HepG2 (cell line): ENCODE data around the gene ZNFX1. TPM values are rescaled to one million over a fixed set of nuclear protein-coding genes. Genes with fewer than 3 reads are reported as not detected.

Experiments used
- ARNT ChIP-seq: fragments of 450-650 bp; IDR thresholded peaks from 2 replicates; pipeline ENCODE4 v1.6.1; 2017
- ATAD3A ChIP-seq: sonication (generic); formaldehyde crosslinking; IDR thresholded peaks from 2 replicates; pipeline ENCODE4 v1.4.0; 2020; ENCODE audit warnings: missing genetic modification reagents
- HHEX ChIP-seq: IDR thresholded peaks from 2 replicates; pipeline ENCODE4 v1.6.1; 2016; ENCODE audit warnings: control low read depth
- HIVEP1 ChIP-seq: sonication (generic); formaldehyde crosslinking; IDR thresholded peaks from 2 replicates; pipeline ENCODE4 v1.4.0; 2020; ENCODE audit warnings: mild to moderate bottlenecking, missing genetic modification reagents
- JARID2 ChIP-seq: sonication (generic); formaldehyde crosslinking; IDR thresholded peaks from 2 replicates; pipeline ENCODE4 v1.8.1; 2023; ENCODE audit warnings: missing genetic modification reagents, inconsistent platforms; ENCODE audit not compliant: insufficient replicate concordance
- JUNB ChIP-seq: sonication (generic); formaldehyde crosslinking; IDR thresholded peaks from 2 replicates; pipeline ENCODE4 v1.8.0; 2022; ENCODE audit warnings: missing genetic modification reagents, mild to moderate bottlenecking, borderline replicate concordance
- NFE2L1 ChIP-seq: sonication (generic); formaldehyde crosslinking; IDR thresholded peaks from 2 replicates; pipeline ENCODE4 v1.4.0; 2020; ENCODE audit warnings: missing genetic modification reagents, mild to moderate bottlenecking, borderline replicate concordance
- POLR2AphosphoS5 ChIP-seq: IDR thresholded peaks from 2 replicates; pipeline ENCODE4 v1.6.1; 2012; ENCODE audit warnings: low read depth, low read length
- RFXANK ChIP-seq: IDR thresholded peaks from 2 replicates; pipeline ENCODE4 v1.6.1; 2016
- SAP130 ChIP-seq: IDR thresholded peaks from 2 replicates; pipeline ENCODE4 v1.6.1; 2016; ENCODE audit warnings: low read depth
- SP1 ChIP-seq, 2 experiments: fragments of 450-650 bp in 1 of 2; sonication (generic) in 1 of 2; formaldehyde crosslinking in 1 of 2; IDR thresholded peaks; 2 replicates each; pipeline versions ENCODE4 v1.4.0 to v1.6.1; 2016 to 2020; ENCODE audit warnings: missing genetic modification reagents in 1 of 2
- U2AF1 ChIP-seq: fragments of 200-400 bp; formaldehyde crosslinking; optimal IDR thresholded peaks from 2 replicates; pipeline ENCODE3; 2017; ENCODE audit warnings: mild to moderate bottlenecking, low read depth, low read length
- WIZ ChIP-seq: sonication (generic); formaldehyde crosslinking; IDR thresholded peaks from 2 replicates; pipeline ENCODE4 v1.5.1; 2020; ENCODE audit warnings: mild to moderate bottlenecking, missing genetic modification reagents
- ZC3H4 ChIP-seq: sonication (generic); formaldehyde crosslinking; IDR thresholded peaks from 2 replicates; pipeline ENCODE4 v1.4.0; 2020; ENCODE audit warnings: missing genetic modification reagents, borderline replicate concordance
- ZIK1 ChIP-seq: sonication (generic); formaldehyde crosslinking; IDR thresholded peaks from 2 replicates; pipeline ENCODE4 v1.5.0; 2020; ENCODE audit warnings: mild to moderate bottlenecking, low read depth, missing genetic modification reagents, borderline replicate concordance
- ZNF136 ChIP-seq: sonication (generic); formaldehyde crosslinking; IDR thresholded peaks from 2 replicates; pipeline ENCODE4 v1.8.1; 2022; ENCODE audit warnings: low read depth, mild to moderate bottlenecking, moderate library complexity, missing genetic modification reagents
- ZNF556 ChIP-seq: sonication (generic); formaldehyde crosslinking; IDR thresholded peaks from 2 replicates; pipeline ENCODE4 v1.4.0; 2020; ENCODE audit warnings: mild to moderate bottlenecking, missing genetic modification reagents, borderline replicate concordance
- ZNF780A ChIP-seq: sonication (generic); formaldehyde crosslinking; IDR thresholded peaks from 2 replicates; pipeline ENCODE4 v1.8.0; 2022; ENCODE audit warnings: mild to moderate bottlenecking, missing genetic modification reagents, moderate library complexity
- ZNF790 ChIP-seq: sonication (generic); formaldehyde crosslinking; IDR thresholded peaks from 2 replicates; pipeline ENCODE4 v1.8.0; 2022; ENCODE audit warnings: missing genetic modification reagents, mild to moderate bottlenecking, borderline replicate concordance
- ZNF816 ChIP-seq: sonication (generic); formaldehyde crosslinking; IDR thresholded peaks from 2 replicates; pipeline ENCODE4 v1.8.0; 2022; ENCODE audit warnings: missing genetic modification reagents, mild to moderate bottlenecking, borderline replicate concordance
- polyA plus RNA-seq, 8 experiments: library from polyadenylated mRNA; depleted of rRNA in 3 of 8; stranded (reverse) in 7 of 8; unstranded in 1 of 8; fragments of >200 nt; fragmentation: Illumina TruSeq in 4 of 8; extraction: Trizol in 4 of 8; gene quantifications; 2 replicates each; pipeline versions ENCODE4 v1.2.1 to v1.2.3, GENCODE V29; 2011 to 2016; ENCODE audit warnings: low read depth in 4 of 8, missing spikeins in 1 of 8, mixed read lengths in 1 of 8; ENCODE audit not compliant: insufficient read depth in 1 of 8
- total RNA-seq, 5 experiments: library from RNA; depleted of rRNA; stranded (reverse); fragments of >200 nt; fragmentation: Illumina TruSeq; extraction: Trizol; gene quantifications; 2 replicates each; pipeline ENCODE4 v1.2.3, GENCODE V29; 2016; ENCODE audit warnings: low read depth in 1 of 5
- TF ChIP-seq, protein P1 (sequence below): IDR thresholded peaks from 2 replicates; pipeline ENCODE4 v1.6.1; 2016; ENCODE audit warnings: low read depth
- TF ChIP-seq, protein P2 (sequence below): sonication (generic); formaldehyde crosslinking; IDR thresholded peaks from 2 replicates; pipeline ENCODE4 v1.4.0; 2020; ENCODE audit warnings: mild to moderate bottlenecking, low read depth, missing genetic modification reagents
- TF ChIP-seq, protein P3 (sequence below): IDR thresholded peaks from 2 replicates; pipeline ENCODE4 v1.4.0; 2020; ENCODE audit warnings: mild to moderate bottlenecking, missing genetic modification reagents
- TF ChIP-seq, protein P4 (sequence below): sonication (generic); formaldehyde crosslinking; IDR thresholded peaks from 2 replicates; pipeline ENCODE4 v1.5.0; 2020; ENCODE audit warnings: missing genetic modification reagents

Gene ZNFX1
- total and polyA plus RNA-seq, 2 of the 13 experiments (the other 11 are each of a cell fraction or from before 2014, with no cell fraction given), result 2.9 to 11.1 TPM

DNA sequence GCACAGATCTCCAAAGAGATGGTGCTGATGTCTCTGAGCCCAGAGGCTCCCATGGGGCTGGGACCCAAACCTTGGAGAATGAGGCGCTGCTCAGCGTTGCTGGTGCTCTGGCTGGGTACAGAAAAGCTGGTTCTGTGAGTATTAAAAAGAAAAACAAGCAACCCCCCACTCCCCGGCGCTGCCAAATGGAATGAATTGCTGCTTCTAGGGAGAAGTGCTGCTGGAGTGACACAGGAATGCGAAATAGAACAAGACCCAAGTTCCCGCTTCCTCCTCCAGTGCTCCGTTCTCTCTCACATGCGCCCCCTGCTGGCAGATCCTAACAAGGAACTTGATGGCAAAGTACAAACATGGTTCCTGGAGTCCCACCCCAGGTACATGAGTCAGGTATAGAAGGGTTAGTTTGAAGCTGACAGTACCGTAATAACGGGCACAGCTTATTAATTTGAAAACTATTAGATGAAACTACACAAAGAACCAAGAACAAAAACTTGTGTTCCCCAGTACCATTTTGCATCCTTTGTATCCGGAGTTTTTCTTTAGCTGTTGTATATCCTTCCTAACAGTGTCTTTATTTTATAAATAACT lies 60.8 kb downstream of the ZNFX1 start (continued):
- TF ChIP-seq ZNF136 (no peak), WIZ (0 out of 2 replicates have a peak, but pooled peaks have one; percentile 57), ARNT (no peak), JARID2 (CRISPR knock-in tag) (peak; percentile 67), ZNF556 (CRISPR knock-in tag) (peak; percentile 81; the same call in 1 of the 2 replicates), SP1 (IDR thresholded peaks at IDR 0.05) (no peak), SP1 (CRISPR knock-in tag; IDR thresholded peaks at IDR 0.05) (peak; percentile 47; the same call in 1 of the 2 replicates), SAP130 (CRISPR knock-in tag) (peak; percentile 86), HIVEP1 (CRISPR knock-in tag) (no peak), NFE2L1 (CRISPR knock-in tag) (no peak), POLR2AphosphoS5 (no peak), RFXANK (CRISPR knock-in tag) (no peak), ZNF816 (CRISPR knock-in tag) (no peak), JUNB (CRISPR knock-in tag) (no peak), ZIK1 (CRISPR knock-in tag) (no peak), ZNF790 (CRISPR knock-in tag) (no peak), ATAD3A (no peak), ZC3H4 (CRISPR knock-in tag) (no peak), HHEX (CRISPR knock-in tag) (no peak), ZNF780A (CRISPR knock-in tag) (no peak), U2AF1 (peak; percentile 61)
- TF ChIP-seq, protein P1, sequence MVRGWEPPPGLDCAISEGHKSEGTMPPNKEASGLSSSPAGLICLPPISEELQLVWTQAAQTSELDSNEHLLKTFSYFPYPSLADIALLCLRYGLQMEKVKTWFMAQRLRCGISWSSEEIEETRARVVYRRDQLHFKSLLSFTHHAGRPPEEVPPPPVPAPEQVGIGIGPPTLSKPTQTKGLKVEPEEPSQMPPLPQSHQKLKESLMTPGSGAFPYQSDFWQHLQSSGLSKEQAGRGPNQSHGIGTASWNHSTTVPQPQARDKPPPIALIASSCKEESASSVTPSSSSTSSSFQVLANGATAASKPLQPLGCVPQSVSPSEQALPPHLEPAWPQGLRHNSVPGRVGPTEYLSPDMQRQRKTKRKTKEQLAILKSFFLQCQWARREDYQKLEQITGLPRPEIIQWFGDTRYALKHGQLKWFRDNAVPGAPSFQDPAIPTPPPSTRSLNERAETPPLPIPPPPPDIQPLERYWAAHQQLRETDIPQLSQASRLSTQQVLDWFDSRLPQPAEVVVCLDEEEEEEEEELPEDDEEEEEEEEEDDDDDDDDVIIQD (CRISPR knock-in tag), result peak; percentile 92
- TF ChIP-seq, protein P2, sequence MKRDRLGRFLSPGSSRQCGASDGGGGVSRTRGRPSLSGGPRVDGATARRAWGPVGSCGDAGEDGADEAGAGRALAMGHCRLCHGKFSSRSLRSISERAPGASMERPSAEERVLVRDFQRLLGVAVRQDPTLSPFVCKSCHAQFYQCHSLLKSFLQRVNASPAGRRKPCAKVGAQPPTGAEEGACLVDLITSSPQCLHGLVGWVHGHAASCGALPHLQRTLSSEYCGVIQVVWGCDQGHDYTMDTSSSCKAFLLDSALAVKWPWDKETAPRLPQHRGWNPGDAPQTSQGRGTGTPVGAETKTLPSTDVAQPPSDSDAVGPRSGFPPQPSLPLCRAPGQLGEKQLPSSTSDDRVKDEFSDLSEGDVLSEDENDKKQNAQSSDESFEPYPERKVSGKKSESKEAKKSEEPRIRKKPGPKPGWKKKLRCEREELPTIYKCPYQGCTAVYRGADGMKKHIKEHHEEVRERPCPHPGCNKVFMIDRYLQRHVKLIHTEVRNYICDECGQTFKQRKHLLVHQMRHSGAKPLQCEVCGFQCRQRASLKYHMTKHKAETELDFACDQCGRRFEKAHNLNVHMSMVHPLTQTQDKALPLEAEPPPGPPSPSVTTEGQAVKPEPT (CRISPR knock-in tag), result no peak
- TF ChIP-seq, protein P3, sequence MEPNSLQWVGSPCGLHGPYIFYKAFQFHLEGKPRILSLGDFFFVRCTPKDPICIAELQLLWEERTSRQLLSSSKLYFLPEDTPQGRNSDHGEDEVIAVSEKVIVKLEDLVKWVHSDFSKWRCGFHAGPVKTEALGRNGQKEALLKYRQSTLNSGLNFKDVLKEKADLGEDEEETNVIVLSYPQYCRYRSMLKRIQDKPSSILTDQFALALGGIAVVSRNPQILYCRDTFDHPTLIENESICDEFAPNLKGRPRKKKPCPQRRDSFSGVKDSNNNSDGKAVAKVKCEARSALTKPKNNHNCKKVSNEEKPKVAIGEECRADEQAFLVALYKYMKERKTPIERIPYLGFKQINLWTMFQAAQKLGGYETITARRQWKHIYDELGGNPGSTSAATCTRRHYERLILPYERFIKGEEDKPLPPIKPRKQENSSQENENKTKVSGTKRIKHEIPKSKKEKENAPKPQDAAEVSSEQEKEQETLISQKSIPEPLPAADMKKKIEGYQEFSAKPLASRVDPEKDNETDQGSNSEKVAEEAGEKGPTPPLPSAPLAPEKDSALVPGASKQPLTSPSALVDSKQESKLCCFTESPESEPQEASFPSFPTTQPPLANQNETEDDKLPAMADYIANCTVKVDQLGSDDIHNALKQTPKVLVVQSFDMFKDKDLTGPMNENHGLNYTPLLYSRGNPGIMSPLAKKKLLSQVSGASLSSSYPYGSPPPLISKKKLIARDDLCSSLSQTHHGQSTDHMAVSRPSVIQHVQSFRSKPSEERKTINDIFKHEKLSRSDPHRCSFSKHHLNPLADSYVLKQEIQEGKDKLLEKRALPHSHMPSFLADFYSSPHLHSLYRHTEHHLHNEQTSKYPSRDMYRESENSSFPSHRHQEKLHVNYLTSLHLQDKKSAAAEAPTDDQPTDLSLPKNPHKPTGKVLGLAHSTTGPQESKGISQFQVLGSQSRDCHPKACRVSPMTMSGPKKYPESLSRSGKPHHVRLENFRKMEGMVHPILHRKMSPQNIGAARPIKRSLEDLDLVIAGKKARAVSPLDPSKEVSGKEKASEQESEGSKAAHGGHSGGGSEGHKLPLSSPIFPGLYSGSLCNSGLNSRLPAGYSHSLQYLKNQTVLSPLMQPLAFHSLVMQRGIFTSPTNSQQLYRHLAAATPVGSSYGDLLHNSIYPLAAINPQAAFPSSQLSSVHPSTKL (CRISPR knock-in tag), result peak; percentile 64
- TF ChIP-seq, protein P4, sequence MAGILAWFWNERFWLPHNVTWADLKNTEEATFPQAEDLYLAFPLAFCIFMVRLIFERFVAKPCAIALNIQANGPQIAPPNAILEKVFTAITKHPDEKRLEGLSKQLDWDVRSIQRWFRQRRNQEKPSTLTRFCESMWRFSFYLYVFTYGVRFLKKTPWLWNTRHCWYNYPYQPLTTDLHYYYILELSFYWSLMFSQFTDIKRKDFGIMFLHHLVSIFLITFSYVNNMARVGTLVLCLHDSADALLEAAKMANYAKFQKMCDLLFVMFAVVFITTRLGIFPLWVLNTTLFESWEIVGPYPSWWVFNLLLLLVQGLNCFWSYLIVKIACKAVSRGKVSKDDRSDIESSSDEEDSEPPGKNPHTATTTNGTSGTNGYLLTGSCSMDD (CRISPR knock-in tag), result no peak
